COLO668 (cell line): ENCODE data around the gene ARHGAP10.
"Not testable (repeated sequence)": the region's sequence is repeated elsewhere in the genome, so short reads cannot be mapped to it uniquely, and the experiment has no call there.

Experiments used
- DNase-seq: peaks from one replicate; lab custom pipeline; 2025; ENCODE audit not compliant: unreplicated experiment; lab: John Stamatoyannopoulos, UW

ARHGAP10 gene

GRCh38 chr4:147980586-147980985 lies 248.7 kb downstream of the ARHGAP10 start:
- no peak for DNase-seq

DNA sequence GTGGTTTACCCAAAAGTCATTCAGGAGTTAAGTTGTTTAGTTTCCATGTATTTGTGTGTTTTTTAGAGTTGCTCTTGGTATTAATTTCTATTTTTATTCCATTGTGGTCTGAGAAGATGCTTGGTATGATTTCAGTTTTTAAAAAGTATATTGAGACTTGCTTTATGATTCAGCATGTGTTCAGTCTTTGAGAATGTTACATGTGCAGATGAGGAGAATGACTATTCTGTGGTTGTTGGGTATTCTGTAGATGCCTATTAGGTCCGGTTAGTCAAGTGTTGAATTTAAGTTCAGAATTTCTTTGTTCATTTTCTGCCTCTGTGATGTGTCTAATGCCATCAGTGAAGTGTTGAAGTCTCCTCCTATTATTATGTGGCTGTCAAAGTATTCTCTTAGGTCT lies 249.4 kb downstream of the ARHGAP10 start:
- DNase-seq = no peak

- DNase-seq = peak; percentile 24
Observed at GRCh38 chr4:147984065-147984777, 252.3 kb downstream of the ARHGAP10 start.

- DNase-seq = no peak
Observed at GRCh38 chr4:147984778-147985138, 252.9 kb downstream of the ARHGAP10 start.

- DNase-seq = peak; percentile 5
Observed at GRCh38 chr4:147985376-147985775, 253.5 kb downstream of the ARHGAP10 start.

DNA sequence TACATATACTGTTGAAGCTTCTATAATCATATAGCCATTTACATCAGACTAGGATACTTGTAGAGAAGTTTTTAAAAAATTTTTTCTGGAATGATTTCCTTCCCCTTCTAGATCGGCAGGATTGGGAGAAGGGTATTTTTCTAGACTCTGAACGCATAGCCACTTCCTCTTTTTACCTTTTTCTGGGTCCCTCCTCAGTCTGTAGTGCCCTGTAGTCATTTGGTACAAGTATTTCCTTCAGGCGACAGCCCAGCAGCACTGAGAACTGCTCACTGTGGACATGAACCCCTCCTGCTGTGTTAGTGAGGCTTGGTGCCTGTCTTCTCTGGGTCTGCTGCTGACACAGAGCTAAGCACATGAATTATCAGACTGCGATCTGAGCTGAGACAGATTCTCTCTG lies 255.4 kb downstream of the ARHGAP10 start:
- no peak for DNase-seq

DNA sequence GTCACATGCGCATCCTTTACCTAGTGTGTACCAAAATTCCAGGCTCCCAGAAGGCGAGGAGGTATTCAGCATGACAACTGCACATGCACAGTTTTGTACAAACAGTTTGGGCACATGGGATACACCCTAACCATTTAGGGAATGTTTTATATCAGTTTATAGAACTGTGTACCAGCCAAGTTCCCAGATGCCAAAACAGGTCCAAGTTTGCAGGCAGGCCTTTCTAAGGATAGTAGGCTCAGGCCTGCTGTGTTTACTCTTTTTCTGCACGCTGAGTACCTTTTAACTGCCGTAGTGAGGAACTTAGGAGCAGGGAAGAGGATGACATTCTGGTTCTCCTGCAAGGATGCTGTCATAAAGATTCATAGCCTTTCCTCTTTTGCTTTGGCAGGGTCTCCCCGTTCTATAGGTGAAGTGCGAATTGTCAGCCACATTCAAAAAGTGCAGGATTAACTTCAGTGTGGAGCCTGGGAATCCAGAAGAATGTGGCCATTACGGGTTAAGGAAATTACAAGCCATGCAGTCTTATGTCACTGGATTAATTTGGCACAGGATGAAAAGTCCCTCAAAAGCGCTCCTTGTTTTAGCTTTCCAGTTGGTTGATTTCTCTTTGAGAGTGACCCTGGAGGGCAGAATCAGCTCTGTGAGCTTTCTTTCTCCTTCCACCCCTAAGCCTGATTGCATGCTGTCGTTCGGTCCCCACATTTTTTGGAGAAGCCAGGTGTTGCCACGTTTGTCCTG lies 259.8 kb downstream of the ARHGAP10 start:
- DNase-seq = no peak

DNA sequence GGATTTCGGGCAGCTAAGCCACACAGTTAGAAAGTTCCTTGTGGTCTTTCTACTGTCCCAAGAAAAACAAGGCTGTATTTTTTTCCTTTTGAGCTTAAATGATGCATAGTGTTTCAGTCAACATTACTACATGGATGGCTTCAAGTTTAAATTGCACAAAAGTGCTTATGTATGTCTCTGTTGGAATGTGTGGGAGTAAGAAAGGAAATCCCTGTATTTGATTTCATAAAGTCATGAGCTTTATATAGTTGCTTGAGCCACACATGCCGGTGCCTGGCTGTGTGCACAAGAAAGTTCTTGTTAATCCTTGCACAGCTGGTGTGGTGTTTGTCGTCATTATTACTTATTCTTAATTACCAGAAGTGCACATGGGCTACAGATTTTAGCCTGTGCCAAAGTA lies 262.2 kb downstream of the ARHGAP10 start:
- DNase-seq = no peak

DNA sequence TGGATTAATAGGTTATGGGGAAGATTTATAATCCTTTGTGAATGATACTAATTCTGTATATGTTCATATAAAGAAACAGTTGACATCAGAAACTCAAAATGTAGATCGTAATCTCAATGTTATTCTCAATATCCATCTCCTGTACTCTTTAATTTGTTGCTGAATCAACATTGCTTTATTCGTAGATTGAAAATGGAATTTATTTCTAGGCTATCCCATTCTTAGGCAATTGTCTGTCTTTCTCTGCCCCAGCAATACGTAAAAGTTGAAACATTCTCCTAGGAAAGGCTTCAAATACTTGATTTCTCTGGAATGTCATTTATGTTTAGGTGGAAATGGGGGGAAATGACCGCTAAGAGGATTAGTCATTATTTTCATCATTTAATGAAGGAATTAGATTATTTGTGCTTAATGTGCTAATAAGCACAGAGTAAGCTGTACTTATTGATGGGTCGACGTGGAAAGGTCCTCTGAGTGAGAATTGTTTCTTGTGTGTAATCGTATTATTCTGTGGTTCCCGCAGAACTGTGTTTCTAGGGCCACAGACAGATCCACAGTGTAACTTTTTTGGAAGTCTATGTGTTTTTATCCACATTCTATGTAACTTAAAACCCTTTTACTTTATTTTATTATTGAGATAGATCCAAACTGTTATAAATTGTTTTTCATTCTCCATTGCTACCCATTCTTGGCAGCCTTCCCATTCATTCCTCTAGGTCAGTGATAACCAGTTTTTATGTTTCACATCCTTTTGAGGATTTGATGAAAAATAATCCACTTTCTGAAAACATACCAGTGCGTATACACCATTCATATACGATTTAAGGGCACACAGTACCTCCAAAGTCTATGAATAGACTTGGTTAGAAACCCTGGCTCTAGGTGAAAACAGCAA lies 262.9 kb downstream of the ARHGAP10 start:
- DNase-seq = no peak

DNA sequence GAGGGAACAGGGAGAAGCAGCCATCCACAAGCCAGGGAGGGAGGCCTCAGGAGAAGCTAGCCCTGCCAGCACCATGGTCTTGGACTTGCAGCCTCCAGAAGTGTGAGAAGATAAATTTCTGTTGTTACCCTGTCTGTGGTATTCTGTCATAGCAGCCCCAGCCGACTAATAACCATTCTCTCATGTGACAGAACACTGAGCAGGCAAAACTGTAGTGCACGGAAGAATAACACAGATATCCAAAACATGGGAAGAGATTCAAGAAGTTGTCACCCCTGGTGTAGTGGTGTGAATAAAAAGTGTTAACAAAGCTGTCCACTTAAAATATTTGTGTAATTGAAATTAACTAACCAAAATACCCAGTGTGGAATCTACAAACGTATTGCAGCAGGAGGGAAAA lies 265.0 kb downstream of the ARHGAP10 start:
- no peak for DNase-seq

DNA sequence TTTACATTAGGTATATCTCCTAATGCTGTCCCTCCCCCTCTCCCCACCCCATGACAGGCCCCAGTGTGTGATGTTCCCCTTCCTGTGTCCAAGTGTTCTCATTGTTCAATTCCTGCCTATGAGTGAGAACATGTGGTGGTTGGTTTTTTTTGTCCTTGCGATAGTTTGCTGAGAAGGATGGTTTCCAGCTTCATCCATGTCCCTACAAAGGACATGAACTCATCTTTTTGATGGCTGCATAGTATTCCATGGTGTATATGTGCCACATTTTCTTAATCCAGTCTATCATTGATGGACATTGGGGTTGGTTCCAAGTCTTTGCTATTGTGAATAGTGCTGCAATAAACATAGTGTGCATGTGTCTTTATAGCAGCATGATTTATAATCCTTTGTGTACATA lies 268.1 kb downstream of the ARHGAP10 start:
- not testable (repeated sequence) for DNase-seq

- no peak for DNase-seq
Observed at GRCh38 chr4:148004228-148004857, 272.5 kb downstream of the ARHGAP10 start.

GRCh38 chr4:148006001-148006400 lies 274.1 kb downstream of the ARHGAP10 start:
- no peak for DNase-seq

DNA sequence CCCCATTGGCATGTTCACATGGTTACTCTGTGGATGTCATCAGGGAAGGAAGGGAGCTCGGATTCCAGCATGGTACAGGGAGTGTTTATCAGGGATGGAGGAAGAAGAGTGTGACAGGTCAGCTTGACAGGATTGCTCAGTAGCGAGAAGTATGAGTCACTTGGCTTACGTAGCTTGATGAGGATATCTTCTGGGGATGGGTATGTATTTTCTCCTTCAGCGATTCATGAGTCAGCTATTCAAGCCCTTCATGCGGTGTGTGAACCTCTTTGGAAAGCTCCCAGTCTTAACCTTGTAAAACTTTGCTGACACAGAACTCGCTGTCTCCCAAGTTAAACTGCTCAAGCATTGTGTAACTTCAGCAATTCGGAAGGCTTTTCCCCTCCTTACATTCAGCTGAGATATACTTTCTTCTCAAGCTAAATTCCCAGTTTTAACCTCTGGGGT lies 275.4 kb downstream of the ARHGAP10 start:
- no peak for DNase-seq

- DNase-seq = no peak
Observed at GRCh38 chr4:148007792-148008191, 275.9 kb downstream of the ARHGAP10 start.

DNA sequence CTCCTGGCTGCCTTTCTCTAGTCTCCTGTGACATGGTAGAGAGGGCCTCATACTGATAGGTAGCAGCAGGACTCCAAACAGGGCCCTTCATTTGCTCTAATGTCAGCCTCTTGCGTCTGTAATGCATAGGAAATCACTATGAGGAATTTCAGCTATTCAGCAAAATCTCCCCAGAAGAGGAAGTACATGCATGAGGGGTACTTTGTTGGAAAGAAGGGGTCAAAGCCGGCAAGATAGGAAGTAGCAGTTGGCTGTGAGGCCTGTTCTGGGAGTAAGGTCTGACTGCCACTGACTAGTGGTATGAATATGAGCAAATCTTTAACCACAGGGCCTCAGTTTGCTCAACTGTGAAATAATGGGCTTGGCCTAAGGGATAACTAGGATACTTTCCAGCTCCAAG lies 283.2 kb downstream of the ARHGAP10 start:
- no peak for DNase-seq

- DNase-seq = no peak
Observed at GRCh38 chr4:148015468-148015867, 283.6 kb downstream of the ARHGAP10 start.

DNA sequence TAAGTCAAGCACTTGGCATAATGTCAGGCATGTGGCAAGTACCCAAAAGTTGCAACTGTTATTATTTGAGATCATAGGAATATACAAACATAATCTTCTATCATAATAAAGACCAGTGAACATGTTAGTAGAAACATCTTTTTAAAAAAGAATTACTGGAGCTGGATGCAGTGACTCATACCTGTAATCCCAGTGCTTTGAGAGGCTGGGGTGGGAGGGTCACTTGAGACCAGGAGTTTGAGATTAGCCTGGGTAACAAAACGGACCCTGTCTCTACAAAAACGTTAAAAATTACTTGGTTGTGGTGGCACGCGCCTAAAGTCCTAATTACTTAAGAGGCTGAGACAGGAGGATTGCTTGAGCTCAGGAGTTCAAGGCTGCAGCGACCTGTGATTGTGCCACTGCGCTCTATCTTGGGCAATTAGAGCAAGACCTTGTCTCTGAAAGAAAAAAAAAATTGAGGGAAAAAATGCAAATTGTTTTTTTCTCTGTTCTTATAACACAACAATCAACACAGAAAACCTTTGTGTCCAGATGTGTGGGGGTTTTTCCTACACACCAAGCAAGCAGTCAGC lies 284.3 kb downstream of the ARHGAP10 start:
- no peak for DNase-seq

- no peak for DNase-seq
Observed at GRCh38 chr4:148017801-148018200, 285.9 kb downstream of the ARHGAP10 start.

- no peak for DNase-seq
Observed at GRCh38 chr4:148021686-148022085, 289.8 kb downstream of the ARHGAP10 start.

DNA sequence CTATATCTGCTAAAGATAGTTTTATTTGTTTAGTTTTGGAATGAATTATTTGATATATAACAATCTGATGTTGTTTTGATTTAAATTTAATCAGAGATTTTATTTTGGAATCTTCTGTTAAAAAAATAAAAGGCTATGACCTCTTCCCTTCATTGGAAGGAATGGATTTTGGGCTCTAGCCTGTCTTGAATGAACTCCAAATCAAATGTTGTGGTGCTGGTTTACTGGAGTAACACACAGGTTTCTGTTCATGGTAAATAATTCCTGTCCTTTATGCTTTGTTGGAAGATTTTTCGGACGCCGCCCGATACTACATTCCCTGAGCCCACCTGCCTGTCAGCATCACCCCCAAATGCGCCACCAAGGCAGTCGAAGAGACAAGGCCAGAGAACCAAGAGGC lies 291.1 kb downstream of the ARHGAP10 start:
- DNase-seq = no peak
